GM21360 (cell line): ENCODE results near the gene GPD1L.

Experiments
- ATAC-seq: cut with Tn5 transposase; IDR thresholded peaks from one replicate; pipeline ENCODE4 v1.9.1; 2021; ENCODE audit warnings: mild to moderate bottlenecking, moderate library complexity; ENCODE audit not compliant: unreplicated experiment

The GPD1L gene

DNA sequence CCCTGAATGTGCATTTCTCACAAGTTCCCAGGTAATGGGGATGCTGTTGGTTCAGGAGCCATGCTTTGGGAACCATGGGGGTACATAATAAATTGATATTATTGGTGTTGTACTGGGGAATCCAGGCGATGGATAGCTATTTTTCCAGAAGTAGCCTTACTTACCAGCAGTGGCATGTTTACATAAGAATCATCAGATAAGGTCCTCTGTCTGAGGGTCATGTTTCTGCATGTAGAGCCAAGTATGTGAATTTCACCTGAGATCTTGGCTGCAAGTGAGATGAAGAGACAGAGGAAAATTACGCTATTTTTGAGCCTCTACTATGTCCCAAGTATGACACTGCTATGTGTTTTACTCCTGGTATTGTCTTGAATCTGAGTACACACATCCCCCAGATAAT, 26.3 kb downstream of the GPD1L start:
- ATAC-seq = no peak

DNA sequence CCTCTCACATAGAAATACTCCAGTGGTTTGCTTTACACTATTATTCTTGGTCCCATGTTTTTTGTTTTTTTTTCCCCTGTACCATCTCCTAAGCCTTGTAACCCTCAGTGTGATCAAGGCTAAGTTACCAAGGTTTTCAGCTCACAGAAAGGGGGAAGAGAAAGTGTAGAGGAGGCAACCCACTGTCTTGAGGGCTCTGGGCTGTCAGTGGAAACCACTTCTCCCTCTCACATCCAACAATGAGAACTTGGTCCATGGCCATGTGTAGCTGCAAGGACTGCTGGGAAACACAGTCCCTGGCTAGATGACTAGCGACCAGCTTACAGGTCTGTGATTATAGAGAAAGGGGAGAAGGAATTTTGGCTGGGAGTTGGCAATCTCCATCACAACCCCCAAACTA, 30.3 kb downstream of the GPD1L start:
- ATAC-seq = no peak

DNA sequence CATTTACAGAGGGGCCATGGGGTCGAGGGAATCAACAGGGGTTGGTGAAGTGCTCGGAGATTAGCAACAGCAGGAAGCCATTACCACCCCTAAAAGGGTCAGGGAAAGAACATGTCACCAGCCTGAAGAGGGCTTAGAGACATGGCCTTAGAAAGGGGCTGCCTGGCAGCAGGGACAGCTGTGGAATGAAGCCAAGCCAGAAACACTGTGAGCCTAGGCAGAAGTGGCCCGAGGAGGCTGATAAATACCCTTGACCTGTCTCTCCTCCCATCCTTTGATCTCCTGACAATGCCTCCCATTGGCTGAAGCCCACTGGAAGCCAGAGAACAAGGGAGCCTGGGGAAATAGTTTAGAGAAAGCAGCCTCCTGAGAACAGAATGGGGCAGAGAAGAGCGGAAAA, 31.4 kb downstream of the GPD1L start:
- ATAC-seq = no peak

DNA sequence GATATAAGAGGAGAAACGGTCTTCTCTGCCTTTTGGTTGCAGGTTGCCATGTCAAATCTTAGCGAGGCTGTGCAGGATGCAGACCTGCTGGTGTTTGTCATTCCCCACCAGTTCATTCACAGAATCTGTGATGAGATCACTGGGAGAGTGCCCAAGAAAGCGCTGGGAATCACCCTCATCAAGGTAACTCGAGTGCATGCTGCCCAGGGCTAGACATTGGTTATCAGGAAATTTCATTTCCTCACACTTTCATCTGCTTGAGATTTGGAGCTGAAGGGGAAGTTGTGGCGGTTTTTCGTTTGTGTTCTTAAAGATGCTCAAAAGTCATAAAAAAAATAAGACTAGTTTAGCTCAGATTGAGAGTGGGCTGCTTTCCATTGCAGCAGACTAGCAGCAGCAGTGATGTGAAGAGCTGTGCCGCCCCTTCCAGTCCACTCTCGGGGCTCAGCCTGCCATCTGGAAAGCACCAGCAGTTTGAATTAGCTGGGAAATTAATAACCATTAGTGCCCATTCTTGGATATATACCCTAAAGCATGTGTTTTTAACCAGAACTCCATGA, 32.2 kb downstream of the GPD1L start:
- no peak for ATAC-seq

DNA sequence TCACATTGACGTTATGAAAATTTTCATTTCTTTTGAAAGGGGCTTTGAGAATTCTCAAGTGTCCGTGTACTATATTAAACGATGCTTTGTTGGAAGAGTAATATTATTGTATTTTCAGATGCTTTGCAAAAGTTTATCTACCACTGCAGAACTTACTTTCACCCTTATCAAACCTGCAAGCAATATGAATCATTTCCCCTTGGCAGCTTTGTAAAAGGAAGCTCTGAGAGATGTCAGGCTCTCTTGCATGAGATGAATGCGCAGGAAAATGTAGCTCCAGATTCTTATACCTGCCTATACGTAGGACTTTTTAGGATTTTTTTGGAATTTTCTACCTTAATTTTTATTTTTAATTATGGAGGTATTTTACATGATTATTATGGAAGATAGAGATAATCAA, 34.5 kb downstream of the GPD1L start:
- ATAC-seq = no peak

DNA sequence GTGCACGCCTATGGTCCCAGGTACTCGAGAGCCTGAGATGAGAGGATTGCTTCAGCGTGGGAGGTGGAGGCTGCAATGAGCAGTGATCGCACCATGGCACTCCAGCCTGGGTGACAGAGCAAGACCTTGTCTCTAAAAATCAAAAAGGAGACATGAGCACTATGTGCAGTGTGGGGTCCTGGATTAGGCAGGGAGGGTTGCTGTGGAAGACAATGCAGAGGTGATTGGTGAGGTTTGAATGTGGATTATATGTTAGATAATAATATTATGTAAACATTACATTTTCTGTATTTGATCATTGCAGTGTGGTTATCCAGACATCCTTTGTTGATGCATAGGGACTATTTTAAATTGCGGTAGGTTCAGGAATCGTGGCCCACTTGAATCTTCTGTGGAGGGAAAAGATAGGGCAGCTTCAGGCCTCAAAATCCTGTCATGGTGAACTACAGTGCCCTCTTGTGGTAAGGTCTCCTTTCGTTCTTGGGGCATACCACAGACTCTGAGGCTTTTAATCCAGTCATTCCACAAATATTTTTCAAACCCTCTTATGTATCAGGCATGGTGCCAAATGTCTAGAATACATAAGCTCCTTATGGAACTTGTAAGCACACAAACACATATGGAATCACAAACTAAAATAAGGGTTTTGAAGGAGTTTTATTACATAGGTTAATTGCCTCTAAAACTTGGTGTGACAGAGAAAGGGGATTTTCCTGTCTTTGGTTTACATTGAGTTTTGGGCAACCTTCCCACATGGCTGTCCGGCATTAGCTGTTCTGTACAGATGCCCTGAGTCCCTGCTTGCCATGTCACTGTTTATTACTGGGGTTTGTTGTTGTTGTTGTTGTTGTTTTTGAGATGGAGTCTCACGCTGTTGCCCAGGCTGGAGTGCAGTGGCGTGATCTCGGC, 37.7 kb downstream of the GPD1L start:
- ATAC-seq = no peak

DNA sequence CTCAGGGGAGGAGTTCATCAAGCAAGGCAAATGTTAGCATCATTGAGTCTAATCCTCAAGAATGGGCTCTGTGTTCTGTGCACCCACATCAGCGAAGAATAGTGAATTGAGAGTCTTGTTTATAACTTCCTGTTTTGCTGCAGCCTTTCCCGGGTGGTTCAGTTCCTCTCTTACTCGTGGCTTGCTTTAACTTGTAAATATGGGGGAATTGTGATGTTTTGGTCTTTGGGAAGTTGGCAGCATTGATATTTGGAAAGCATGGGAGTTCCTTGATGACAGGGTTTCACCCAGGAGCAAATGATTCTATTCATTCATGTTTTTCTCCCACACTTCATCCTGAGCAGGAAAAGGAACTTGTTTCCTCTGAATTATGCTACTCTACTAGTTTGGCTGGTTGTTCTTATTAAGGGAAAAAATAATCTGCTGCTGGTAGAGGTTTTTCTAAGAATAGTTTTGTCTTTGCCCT, 40.4 kb downstream of the GPD1L start:
- no peak for ATAC-seq

DNA sequence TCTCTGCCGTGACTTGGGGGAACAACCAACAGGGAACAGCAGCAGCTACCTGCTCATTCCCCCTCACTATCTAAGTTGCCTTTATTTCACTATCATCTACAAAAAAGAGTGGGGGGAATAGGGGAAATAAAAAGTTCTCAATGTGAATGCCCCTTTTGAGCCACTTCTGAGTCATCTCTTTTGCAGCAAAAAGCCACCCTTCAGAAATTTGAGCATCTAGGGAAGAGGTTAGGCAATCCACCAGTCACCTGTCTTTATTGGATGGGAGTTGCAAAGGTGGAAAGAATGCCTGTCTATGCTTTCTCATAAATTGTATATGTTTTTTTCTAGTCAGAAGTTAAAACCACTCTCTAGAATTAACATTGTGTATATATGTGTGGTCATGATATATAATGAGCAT, 41.1 kb downstream of the GPD1L start:
- ATAC-seq = no peak

DNA sequence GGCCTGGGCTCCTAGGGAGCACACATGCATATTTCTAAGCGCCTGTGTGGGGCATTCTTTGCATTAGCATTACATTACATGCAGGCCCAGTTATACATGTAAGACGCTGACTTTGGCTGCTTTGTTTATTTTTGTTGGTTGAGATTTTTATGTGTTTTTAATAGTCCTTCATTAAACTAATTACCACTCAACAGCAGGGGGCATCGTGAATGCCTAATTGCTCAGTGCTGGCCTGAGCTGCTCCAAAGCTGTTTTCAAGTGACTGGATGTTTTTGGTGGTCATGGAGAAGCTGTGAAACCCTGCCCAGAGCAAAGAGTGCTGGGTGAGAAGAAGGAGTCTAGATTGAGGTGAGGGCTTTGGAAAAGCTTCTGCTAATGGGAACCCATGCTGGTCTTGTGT, 41.5 kb downstream of the GPD1L start:
- no peak for ATAC-seq

DNA sequence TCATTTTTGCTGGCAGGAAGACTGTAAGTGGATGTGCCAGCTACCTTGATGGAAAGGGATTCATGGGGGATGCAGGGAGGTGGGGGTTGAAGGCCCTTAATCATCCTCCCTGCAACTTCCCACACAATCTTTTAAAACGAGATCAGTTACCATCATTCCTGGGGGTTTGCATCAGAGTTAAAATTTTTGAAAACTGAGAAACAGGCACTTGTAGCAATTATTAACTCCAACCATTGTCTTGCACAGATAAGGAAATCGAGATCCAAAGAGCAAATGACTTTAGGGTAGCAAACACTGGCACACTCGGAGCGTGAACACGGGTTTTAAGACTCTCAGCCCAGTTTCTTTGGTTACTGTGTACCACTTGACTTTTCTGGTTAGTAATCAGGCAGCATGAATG, 41.9 kb downstream of the GPD1L start:
- no peak for ATAC-seq

DNA sequence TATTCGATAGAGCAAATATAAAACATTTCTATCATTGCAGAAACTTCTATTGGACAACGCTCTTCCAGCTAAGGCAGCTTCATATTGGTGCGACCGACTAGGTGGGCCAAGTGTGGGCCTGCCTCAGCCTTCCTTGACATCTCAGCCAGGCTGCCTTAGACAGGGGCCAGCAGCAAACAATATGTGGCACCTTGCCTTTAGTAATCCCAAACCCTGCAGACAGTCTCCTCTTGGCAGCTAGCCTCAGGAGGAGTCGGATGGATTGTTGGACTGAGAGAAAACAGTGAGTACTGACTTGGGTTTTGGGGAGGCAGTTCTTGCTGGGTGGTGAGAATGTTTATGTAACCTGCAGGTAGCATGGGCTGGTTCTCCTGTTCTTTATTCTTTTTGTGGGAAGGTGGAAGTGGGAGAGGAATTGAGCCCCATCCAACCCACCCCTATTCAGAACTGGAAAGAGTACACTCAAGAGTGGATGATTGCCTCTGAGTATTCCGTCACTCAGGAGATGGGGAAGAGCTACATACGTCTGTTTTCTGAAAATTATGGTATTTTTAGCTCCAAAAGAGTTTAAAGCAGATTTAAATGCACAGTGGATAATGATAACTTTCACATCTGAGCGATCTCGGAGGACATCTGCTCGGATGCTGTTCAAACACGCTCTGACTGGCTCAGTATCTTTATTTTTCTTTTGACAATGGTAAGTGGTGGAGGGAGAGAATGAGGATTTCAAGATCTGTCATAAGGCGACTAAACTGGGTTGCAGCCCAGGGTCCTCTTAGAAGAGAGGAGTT, 47.2 kb downstream of the GPD1L start:
- ATAC-seq = no peak

DNA sequence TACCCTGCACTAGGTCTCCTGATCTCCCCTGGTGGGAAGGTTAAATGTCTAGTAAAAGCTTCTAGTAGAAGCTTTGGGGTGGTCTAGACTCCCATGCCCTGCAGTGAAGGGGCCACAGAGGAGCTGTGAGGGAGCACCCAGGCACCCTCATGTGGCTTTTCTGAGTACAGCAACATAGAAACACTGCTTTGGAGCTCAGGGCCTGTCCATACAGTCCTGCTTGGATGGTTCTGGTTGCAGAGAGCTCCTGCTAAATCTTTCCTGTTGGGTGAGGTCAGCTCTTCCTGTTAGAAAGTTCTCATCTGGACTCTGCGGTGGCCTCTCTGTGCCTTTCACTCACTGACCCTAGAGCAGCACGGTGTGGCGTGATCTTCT, 47.8 kb downstream of the GPD1L start:
- no peak for ATAC-seq

DNA sequence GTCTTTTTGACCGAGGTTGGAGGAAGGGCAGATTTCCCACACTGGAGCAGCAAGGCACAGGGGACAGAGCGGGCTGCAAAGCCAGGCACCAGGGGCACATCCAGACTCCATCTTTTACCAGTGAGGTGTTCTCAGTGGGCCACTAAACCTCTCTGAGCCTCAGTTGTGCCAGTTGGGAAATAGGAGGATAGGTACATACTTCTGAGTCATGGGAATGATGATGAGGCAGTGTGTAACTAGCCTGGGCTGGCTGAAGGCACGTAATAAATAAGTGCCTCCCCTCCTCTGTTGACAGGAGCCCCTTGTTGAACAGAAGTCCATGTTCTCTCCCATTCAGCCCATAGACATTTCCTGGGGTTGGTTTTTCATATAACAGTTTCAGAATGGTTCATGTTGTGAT, 48.7 kb downstream of the GPD1L start:
- no peak for ATAC-seq

DNA sequence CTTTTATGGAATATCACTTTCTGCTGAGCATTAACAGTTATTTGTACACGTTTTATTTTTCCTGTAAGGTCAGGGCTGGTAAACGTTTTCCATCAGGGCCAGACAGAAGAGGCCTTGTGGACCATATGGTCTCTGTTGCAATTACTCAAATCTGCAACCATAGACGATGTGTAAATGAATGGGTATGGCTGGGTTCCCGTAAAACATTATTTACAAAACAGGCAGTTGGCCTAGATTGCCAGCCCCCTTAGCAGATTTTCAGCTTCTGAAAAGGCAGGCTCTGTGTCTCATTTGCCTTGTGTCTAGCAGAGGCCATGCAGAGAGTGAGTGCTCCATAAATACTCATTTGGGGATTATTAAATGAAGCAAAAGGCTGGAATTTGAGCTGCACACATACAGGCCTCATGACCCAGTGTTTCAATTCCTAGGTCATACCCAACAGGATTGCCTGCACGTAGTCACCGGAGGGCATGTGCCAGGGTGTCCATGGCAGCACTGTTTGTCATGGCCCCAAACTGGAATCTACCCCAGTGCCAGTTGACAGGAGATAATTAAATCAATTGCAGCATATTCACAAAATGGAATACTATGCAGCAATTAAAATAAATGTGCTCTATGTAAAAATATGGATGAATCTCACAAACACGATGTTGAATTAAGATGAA, 51.3 kb downstream of the GPD1L start:
- ATAC-seq = no peak

DNA sequence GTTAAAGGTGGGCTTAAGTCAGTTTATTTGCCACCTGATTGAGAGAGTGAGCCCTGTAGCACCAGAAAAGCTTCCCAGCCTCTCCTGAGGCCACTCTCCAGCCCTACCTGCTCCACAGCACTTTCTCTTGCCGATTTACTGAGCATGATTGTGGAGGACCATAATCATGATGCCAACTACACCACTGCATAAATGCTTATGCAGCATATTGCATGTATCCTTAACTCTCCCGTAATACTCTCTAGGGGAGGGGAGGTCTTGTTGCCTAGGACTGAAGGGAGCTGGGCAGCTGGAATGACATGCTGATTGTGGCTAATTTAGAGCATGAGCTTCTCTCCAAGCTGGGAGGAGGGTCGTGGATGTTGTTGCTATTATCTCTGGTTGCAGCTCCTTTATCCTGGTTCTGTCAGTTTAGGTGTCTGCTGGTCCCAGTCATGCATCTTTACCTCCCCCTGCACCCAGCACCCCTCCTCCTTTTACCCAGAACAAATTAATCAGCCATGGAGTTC, 54.3 kb downstream of the GPD1L start:
- ATAC-seq = no peak

DNA sequence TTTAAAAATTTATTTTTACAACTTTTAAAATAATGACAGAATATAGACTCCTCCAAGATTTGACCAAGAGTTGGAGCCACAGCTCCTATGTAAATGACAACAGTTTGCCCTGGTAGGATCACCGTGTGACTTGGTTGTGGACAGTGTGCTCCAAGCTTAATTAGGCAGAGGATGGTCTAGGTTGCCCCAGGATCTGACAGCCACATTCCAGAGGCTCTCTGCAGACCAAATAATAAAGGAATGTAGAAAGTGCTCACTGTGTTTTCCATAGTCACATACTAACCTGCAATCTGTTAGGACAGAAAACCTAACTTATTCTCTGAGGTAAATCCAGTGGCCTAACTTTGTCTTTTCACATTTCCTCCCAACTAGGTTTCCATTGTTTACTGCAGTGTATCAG, 59.0 kb downstream of the GPD1L start:
- no peak for ATAC-seq

DNA sequence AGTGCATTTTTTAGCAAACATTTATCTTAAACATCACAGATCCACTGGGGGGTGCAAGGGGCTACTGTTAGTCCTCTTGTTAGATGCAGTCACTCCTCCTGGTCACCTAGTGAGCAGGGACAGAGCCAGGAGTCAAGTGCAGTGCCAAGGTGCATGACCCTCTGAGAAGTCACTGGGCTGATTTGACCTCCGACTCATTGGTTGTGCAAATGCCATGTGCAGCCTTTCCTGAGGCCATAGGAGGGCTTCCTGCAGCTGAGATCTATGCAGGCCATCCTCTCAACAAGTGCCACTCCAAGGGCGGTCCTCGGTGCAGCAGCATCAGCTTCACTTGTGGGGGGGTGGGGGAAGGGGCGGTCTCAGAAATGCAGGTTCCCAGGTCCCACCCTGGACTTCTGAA, 60.2 kb downstream of the GPD1L start:
- ATAC-seq = no peak

DNA sequence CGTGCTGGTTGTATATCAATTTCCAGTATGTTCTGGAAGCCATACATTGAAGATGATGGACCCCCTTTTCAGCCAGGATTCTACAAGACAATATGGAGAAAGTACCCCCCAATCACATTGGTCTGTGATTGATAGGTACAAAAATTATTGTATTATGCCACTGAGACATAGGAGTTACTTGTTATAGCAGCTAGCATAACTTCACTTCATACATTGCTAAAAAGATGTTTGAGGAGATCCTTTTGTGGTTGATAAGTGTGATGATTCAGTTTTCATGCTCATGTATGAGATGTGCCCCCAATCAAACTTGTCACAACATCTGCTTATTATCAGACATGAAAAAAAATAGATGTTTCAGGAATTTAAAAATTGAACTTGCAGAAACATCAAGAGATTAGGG, 66.0 kb downstream of the GPD1L start:
- ATAC-seq = no peak

DNA sequence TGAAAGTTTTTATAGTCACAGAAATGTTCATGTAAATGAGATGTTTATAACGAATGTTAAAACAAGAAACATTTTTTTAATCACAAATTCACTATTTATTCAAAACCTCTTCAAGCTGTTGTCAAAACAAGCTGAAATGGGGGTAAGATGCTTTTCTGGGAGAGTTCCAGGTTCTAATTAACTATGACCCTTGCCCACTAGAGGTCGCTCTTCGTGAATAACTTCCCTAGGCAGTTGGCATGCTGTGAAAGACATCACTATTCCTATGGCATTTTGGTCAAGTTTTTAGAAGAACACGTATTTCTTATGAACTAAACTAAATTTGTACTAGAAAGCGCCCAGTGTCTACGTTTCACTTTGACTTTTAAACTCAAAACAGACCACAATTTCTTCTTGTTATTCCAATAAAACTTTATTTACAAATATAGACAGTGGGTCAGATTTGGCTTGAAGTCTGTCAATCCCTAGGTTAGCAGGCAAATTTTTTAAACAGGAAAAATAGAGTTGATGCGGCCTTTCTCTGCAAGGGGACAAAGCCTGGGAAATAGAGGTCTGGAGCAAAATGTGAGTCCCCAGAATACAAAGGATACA, 69.3 kb downstream of the GPD1L start:
- no peak for ATAC-seq

DNA sequence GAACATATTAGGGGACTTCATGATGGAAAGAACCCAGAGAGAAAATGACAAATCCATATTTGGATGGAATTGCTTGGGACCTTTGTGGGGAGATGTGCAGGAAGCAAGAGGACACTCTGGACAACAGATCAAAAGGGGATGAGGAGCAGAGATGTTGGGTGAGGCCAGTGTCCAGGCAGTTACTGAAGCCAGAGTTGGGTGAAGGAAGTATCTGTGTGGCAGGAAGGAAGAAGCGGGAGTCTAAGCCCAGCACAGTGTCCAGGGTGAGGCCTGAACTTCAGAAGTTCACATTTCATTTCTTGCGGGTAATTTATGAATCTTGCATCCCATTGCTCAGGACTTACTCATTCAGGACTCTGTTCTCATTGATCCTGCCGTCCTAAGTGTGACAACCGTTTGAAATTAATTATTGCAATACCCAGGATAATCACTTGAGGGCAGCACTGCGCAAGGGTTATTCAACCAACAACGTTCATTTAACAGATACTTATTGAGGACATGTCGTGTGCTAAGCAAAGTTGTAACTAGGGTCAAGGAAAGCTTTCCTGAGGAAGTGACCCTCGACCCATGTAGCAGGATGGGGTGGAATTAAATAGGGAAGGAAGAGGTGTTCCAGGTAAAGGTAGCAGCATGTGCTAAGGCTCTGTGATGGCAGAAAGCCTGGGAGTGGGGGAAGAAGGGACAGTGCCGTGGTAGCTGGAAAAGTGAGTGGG, 70.7 kb downstream of the GPD1L start:
- peak; percentile 45 for ATAC-seq
